ENCODE measurements around the gene UBE3B.

UBE3B gene

GRCh38 chr12:109579639-109580038 is 102.2 kb downstream of the UBE3B start:
- no peaks in the 10 kb centered on the region for H3K27me3 ChIP-seq (ENCODE audit: control insufficient read depth, insufficient read depth, low read length, poor library complexity, severe bottlenecking)
- no peak overlapping the region for H3K4me3 ChIP-seq (ENCODE audit: insufficient read depth, low read depth, low read length)
- 90 to 92% methylated on average over 7 of the region's 7 CpGs for WGBS, 2 experiments
- H3K4me1 ChIP-seq (ENCODE audit: control insufficient read depth, insufficient read depth, low read length): peaks cover 1% of the 10 kb centered on the region
- H3K9me3 ChIP-seq (ENCODE audit: control insufficient read depth, low read length): no peaks in the 10 kb centered on the region
- no peak overlapping the region for H3K27ac ChIP-seq (ENCODE audit: insufficient read depth, low read depth, low read length, poor library complexity, severe bottlenecking)
- peaks cover 16% of the 10 kb centered on the region for H3K36me3 ChIP-seq (ENCODE audit: control insufficient read depth, insufficient read depth, low read length)

GRCh38 chr12:109580272-109580671 is 102.8 kb downstream of the UBE3B start:
- Histone ChIP-seq H3K27me3 (ENCODE audit: control insufficient read depth, insufficient read depth, low read length, poor library complexity, severe bottlenecking) (no peaks in the 10 kb centered on the region), H3K9me3 (ENCODE audit: control insufficient read depth, low read length) (no peaks in the 10 kb centered on the region), H3K4me1 (ENCODE audit: control insufficient read depth, insufficient read depth, low read length) (no peaks in the 10 kb centered on the region), H3K36me3 (ENCODE audit: control insufficient read depth, insufficient read depth, low read length) (peaks cover 16% of the 10 kb centered on the region), H3K4me3 (ENCODE audit: insufficient read depth, low read depth, low read length) (no peak overlapping the region), H3K27ac (ENCODE audit: insufficient read depth, low read depth, low read length, poor library complexity, severe bottlenecking) (no peak overlapping the region)
- WGBS, 2 experiments: 92 to 93% methylated on average over 8 of the region's 8 CpGs

GRCh38 chr12:109580684-109581333 is 103.4 kb downstream of the UBE3B start:
- Histone ChIP-seq H3K4me1 (ENCODE audit: control insufficient read depth, insufficient read depth, low read length) (no peaks in the 10 kb centered on the region), H3K9me3 (ENCODE audit: control insufficient read depth, low read length) (no peaks in the 10 kb centered on the region), H3K27ac (ENCODE audit: insufficient read depth, low read depth, low read length, poor library complexity, severe bottlenecking) (no peak overlapping the region), H3K4me3 (ENCODE audit: insufficient read depth, low read depth, low read length) (no peak overlapping the region), H3K36me3 (ENCODE audit: control insufficient read depth, insufficient read depth, low read length) (peaks cover 16% of the 10 kb centered on the region), H3K27me3 (ENCODE audit: control insufficient read depth, insufficient read depth, low read length, poor library complexity, severe bottlenecking) (no peaks in the 10 kb centered on the region)
- 96 to 97% methylated on average over 13 of the region's 13 CpGs for WGBS, 2 experiments

- no peak overlapping the region for H3K27ac ChIP-seq (ENCODE audit: insufficient read depth, low read depth, low read length, poor library complexity, severe bottlenecking)
- H3K4me1 ChIP-seq (ENCODE audit: control insufficient read depth, insufficient read depth, low read length): peaks cover under 1% of the 10 kb centered on the region
- no peaks in the 10 kb centered on the region for H3K9me3 ChIP-seq (ENCODE audit: control insufficient read depth, low read length)
- no peak overlapping the region for H3K4me3 ChIP-seq (ENCODE audit: insufficient read depth, low read depth, low read length)
- 91 to 94% methylated on average over 18 of the region's 18 CpGs for WGBS, 2 experiments
- H3K27me3 ChIP-seq (ENCODE audit: control insufficient read depth, insufficient read depth, low read length, poor library complexity, severe bottlenecking): no peaks in the 10 kb centered on the region
- H3K36me3 ChIP-seq (ENCODE audit: control insufficient read depth, insufficient read depth, low read length): peaks cover 16% of the 10 kb centered on the region
Measured at GRCh38 chr12:109581334-109581691, 103.9 kb downstream of the UBE3B start.

GRCh38 chr12:109581856-109582255 is 104.4 kb downstream of the UBE3B start:
- Histone ChIP-seq H3K4me1 (ENCODE audit: control insufficient read depth, insufficient read depth, low read length) (peaks cover 6% of the 10 kb centered on the region), H3K27me3 (ENCODE audit: control insufficient read depth, insufficient read depth, low read length, poor library complexity, severe bottlenecking) (no peaks in the 10 kb centered on the region), H3K27ac (ENCODE audit: insufficient read depth, low read depth, low read length, poor library complexity, severe bottlenecking) (no peak overlapping the region), H3K9me3 (ENCODE audit: control insufficient read depth, low read length) (no peaks in the 10 kb centered on the region), H3K36me3 (ENCODE audit: control insufficient read depth, insufficient read depth, low read length) (peaks cover 16% of the 10 kb centered on the region), H3K4me3 (ENCODE audit: insufficient read depth, low read depth, low read length) (no peak overlapping the region)
- 89 to 91% methylated on average over 8 of the region's 8 CpGs for WGBS, 2 experiments

- Histone ChIP-seq H3K4me3 (ENCODE audit: insufficient read depth, low read depth, low read length) (no peak overlapping the region), H3K36me3 (ENCODE audit: control insufficient read depth, insufficient read depth, low read length) (peaks cover 13% of the 10 kb centered on the region), H3K9me3 (ENCODE audit: control insufficient read depth, low read length) (no peaks in the 10 kb centered on the region), H3K27ac (ENCODE audit: insufficient read depth, low read depth, low read length, poor library complexity, severe bottlenecking) (no peak overlapping the region), H3K4me1 (ENCODE audit: control insufficient read depth, insufficient read depth, low read length) (peaks cover 8% of the 10 kb centered on the region), H3K27me3 (ENCODE audit: control insufficient read depth, insufficient read depth, low read length, poor library complexity, severe bottlenecking) (no peaks in the 10 kb centered on the region)
- WGBS, 2 experiments: 82 to 88% methylated on average over 3 to 5 of the region's 5 CpGs
Measured at GRCh38 chr12:109582636-109583035, 105.2 kb downstream of the UBE3B start.

GRCh38 chr12:109583733-109584132 is 106.3 kb downstream of the UBE3B start:
- 90 to 98% methylated on average over 2 of the region's 2 CpGs for WGBS, 2 experiments
- peaks cover 12% of the 10 kb centered on the region for H3K4me1 ChIP-seq (ENCODE audit: control insufficient read depth, insufficient read depth, low read length)
- H3K36me3 ChIP-seq (ENCODE audit: control insufficient read depth, insufficient read depth, low read length): peaks cover 6% of the 10 kb centered on the region
- H3K27ac ChIP-seq (ENCODE audit: insufficient read depth, low read depth, low read length, poor library complexity, severe bottlenecking): no peak overlapping the region
- H3K9me3 ChIP-seq (ENCODE audit: control insufficient read depth, low read length): no peaks in the 10 kb centered on the region
- no peaks in the 10 kb centered on the region for H3K27me3 ChIP-seq (ENCODE audit: control insufficient read depth, insufficient read depth, low read length, poor library complexity, severe bottlenecking)
- no peak overlapping the region for H3K4me3 ChIP-seq (ENCODE audit: insufficient read depth, low read depth, low read length)

All from ectodermal cell (in vitro differentiated cells).